Activated B cell treated with CpG ODN at 0.5 μM for 24 hours (primary cell): Measurements from ENCODE around the gene RSPRY1. TPM values are rescaled to one million over a fixed set of nuclear protein-coding genes. Genes with fewer than 3 reads are reported as not detected.
"Not testable (repeated sequence)": the region's sequence is repeated elsewhere in the genome, so short reads cannot be mapped to it uniquely, and the experiment has no call there.

ENCODE experiments used
- ATAC-seq: fragments of 200-7000 bp; cut with Tn5 transposase; one replicate; pipeline ENCODE4 v1.10.0; 2021; ENCODE audit warnings: low read depth, mild to moderate bottlenecking, moderate library complexity
- CTCF ChIA-PET: fragments of 350-600 bp; sonication (Branson Sonifier 250); formaldehyde crosslinking; loops from one replicate; lab custom pipeline; 2021; ENCODE audit warnings: antibody characterized with exemption; lab: Charles Lee
- POLR2A ChIA-PET: fragments of 350-600 bp; sonication (Branson Sonifier 250); formaldehyde crosslinking; loops from one replicate; lab custom pipeline; 2021; ENCODE audit warnings: antibody characterized with exemption; lab: Charles Lee
- DNase-seq: peaks from one replicate; pipeline ENCODE4 v3.0.0; 2022
- H3K27ac Mint-ChIP-seq: one replicate; pipeline ENCODE4 v1.8.0; 2020; ENCODE audit warnings: mixed read lengths
- H3K27me3 Mint-ChIP-seq: one replicate; pipeline ENCODE4 v1.8.0; 2021; ENCODE audit warnings: mixed read lengths
- H3K36me3 Mint-ChIP-seq: one replicate; pipeline ENCODE4 v1.8.0; 2021; ENCODE audit warnings: low read depth, mixed read lengths
- H3K4me1 Mint-ChIP-seq: one replicate; pipeline ENCODE4 v1.8.0; 2021; ENCODE audit warnings: mixed read lengths
- H3K4me3 Mint-ChIP-seq: one replicate; pipeline ENCODE4 v1.8.0; 2020; ENCODE audit warnings: mild to moderate bottlenecking, mixed read lengths
- H3K9me3 Mint-ChIP-seq: one replicate; pipeline ENCODE4 v1.8.0; 2020; ENCODE audit warnings: mixed read lengths
- intact Hi-C: fragments of 100-400 bp; cut with micrococcal nuclease; formaldehyde crosslinking; loops from one replicate; pipeline ENCODE4 v1.15.1; 2024
- total RNA-seq: library from RNA; stranded (reverse); gene quantifications from 2 replicates; pipeline ENCODE4 v1.2.3, GENCODE V29; 2022
- TF ChIP-seq, protein P1 (sequence below): fragments of 200-600 bp; IDR thresholded peaks from one replicate; pipeline ENCODE4 v1.8.0; 2022; ENCODE audit warnings: antibody characterized with exemption, mild to moderate bottlenecking

RSPRY1 gene
- total RNA-seq, 1 donor from 2014 or later = 39.9 TPM

DNA sequence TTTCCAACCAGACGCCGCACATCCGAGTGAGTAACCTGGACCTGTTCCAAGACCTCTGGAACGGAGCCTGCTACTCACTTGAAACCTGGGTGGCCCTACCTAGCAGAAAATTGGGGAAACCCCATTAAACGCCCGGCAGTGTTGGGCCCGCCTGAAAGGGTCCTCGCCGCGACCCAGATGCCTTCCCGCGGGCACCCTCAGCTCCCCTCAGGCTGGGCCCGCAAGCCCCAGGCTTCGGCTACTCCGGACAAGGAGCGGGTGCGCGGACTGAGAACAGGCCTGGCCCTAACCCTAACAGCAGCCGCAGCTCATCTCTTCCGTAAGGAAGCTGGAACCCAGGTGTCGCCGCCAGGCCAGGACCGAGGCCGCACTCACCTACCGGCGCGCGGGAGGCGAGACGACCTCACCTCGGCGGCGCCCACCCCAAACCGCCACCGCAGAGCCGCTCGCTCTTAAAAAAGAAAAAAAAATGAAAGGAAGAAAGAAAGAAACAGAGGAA, 634 bp upstream of the RSPRY1 start:
- no peaks in the 10 kb centered on the region for H3K27me3 Mint-ChIP-seq
- ChIA-PET CTCF (interaction anchor here (0.6 to 0.7 kb wide), 2 partner anchors 141 to 325 kb away, joined by 3 to 4 read pairs; no protein-coding TSS in a partner anchor), POLR2A (interaction anchor here (0.6 to 3.1 kb wide), 35 partner anchors 9 to 738 kb away, joined by 3 to 21 read pairs (median 4); partner anchors contain the start of genes ARL2BP, CIAPIN1, COQ9 and CPNE2)
- ATAC-seq (peak; percentile 29), DNase-seq (no peak)
- peak overlapping the region; percentile 95 for H3K27ac Mint-ChIP-seq
- H3K4me1 Mint-ChIP-seq = peaks cover 55% of the 10 kb centered on the region
- TF ChIP-seq, protein P1, sequence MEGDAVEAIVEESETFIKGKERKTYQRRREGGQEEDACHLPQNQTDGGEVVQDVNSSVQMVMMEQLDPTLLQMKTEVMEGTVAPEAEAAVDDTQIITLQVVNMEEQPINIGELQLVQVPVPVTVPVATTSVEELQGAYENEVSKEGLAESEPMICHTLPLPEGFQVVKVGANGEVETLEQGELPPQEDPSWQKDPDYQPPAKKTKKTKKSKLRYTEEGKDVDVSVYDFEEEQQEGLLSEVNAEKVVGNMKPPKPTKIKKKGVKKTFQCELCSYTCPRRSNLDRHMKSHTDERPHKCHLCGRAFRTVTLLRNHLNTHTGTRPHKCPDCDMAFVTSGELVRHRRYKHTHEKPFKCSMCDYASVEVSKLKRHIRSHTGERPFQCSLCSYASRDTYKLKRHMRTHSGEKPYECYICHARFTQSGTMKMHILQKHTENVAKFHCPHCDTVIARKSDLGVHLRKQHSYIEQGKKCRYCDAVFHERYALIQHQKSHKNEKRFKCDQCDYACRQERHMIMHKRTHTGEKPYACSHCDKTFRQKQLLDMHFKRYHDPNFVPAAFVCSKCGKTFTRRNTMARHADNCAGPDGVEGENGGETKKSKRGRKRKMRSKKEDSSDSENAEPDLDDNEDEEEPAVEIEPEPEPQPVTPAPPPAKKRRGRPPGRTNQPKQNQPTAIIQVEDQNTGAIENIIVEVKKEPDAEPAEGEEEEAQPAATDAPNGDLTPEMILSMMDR = no peak
- peaks cover 16% of the 10 kb centered on the region for H3K36me3 Mint-ChIP-seq
- H3K4me3 Mint-ChIP-seq = peak overlapping the region; percentile 92
- H3K9me3 Mint-ChIP-seq = no peaks in the 10 kb centered on the region
- intact Hi-C loops = loop anchor here (5.0 kb wide), 1 partner anchor 352 kb away; the partner anchor contains the start of gene CCDC102A

- ChIA-PET CTCF (no interaction called here), POLR2A (interaction anchor here (1.0 to 3.1 kb wide), 3 partner anchors 12 to 58 kb away, joined by 3 to 21 read pairs (median 10); partner anchors contain the start of gene ARL2BP)
- peaks cover 18% of the 10 kb centered on the region for H3K36me3 Mint-ChIP-seq
- no peaks in the 10 kb centered on the region for H3K27me3 Mint-ChIP-seq
- peak overlapping the region; percentile 92 for H3K4me3 Mint-ChIP-seq
- DNase-seq (peak; percentile 20), ATAC-seq (no peak)
- peak overlapping the region; percentile 95 for H3K27ac Mint-ChIP-seq
- no peaks in the 10 kb centered on the region for H3K9me3 Mint-ChIP-seq
- peaks cover 57% of the 10 kb centered on the region for H3K4me1 Mint-ChIP-seq
- TF ChIP-seq, protein P1 = no peak
- intact Hi-C loops = loop anchor here (1.0 to 5.0 kb wide), 8 partner anchors 58 to 736 kb away; partner anchors contain the start of genes ARL2BP, CCDC102A, CIAPIN1 and COQ9
Observed at GRCh38 chr16:57186872-57187854, 1.0 kb downstream of the RSPRY1 start.

DNA sequence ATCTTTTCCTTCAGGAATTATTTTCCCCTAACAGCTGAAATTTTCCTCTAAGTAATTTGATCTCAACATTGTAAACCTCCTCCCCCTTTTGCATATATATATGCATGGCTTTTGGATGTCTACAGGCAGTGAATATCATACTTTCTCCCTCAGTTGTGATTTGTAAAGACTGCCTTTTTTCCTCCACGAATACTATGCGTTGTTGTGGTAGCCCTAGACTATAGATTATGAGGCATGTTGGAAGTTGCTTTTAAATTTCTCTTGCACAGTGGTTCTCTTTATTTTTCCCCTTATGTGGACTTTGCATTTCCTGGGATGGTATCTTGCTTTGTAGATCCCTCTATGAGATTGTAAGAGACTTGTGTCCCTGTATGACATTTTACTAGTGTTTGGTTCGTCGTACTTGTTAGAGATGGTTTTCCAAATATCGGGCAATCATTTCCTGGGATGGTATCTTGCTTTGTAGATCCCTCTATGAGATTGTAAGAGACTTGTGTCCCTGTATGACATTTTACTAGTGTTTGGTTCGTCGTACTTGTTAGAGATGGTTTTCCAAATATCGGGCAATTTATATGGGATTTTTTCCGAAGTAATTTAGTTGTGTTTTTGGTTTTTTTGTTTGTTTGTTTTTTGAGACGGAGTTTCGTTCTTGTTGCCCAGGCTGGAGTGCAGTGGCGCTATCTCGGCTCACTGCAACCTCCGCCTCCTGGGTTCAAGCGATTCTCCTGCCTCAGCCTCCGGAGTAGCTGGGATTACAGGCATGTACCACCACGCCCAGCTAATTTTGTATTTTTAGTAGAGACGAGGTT, 2.0 kb downstream of the RSPRY1 start:
- POLR2A ChIA-PET = interaction anchor here (1.0 to 3.1 kb wide), 2 partner anchors 47 to 58 kb away, joined by 3 to 21 read pairs; partner anchors contain the start of gene ARL2BP
- CTCF ChIA-PET, H3K9me3 Mint-ChIP-seq, DNase-seq, H3K27me3 Mint-ChIP-seq, ATAC-seq: not testable (repeated sequence)
- intact Hi-C loops = loop anchor here (2.0 to 5.0 kb wide), 3 partner anchors 231 to 457 kb away; partner anchors contain the start of genes CCDC102A and NUP93
- Mint-ChIP-seq H3K27ac (peak overlapping the region; percentile 95), H3K4me1 (peaks cover 54% of the 10 kb centered on the region), H3K36me3 (peaks cover 18% of the 10 kb centered on the region), H3K4me3 (peak overlapping the region; percentile 68)

DNA sequence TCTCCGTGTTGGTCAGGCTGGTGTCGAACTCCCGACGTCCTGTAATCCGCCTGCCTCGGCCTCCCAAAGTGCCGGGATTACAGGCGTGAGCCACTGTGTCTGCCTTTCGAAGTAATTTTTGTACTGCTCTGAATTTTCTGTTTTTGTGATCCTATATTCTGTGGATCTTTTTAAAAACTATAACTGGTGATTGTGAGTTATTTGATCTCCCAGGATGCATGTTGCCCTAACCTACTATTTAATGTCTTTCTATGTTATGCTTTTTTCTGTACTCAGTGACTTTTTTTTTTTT, 2.5 kb downstream of the RSPRY1 start:
- DNase-seq = no peak
- ChIA-PET POLR2A (interaction anchor here (0.7 kb wide), 1 partner anchor 276 kb away, joined by 7 read pairs; no protein-coding TSS in a partner anchor), CTCF (no interaction called here)
- Mint-ChIP-seq H3K9me3 (no peaks in the 10 kb centered on the region), H3K36me3 (peaks cover 18% of the 10 kb centered on the region), H3K4me3 (no peak overlapping the region), H3K27ac (no peak overlapping the region), H3K27me3 (no peaks in the 10 kb centered on the region), H3K4me1 (peaks cover 53% of the 10 kb centered on the region)
- ATAC-seq = no peak
- TF ChIP-seq, protein P1 = no peak
- intact Hi-C loops = loop anchor here (5.0 kb wide), 1 partner anchor 349 kb away; the partner anchor contains the start of gene CCDC102A

- H3K27ac Mint-ChIP-seq, CTCF ChIA-PET, H3K4me3 Mint-ChIP-seq, DNase-seq, H3K9me3 Mint-ChIP-seq, H3K27me3 Mint-ChIP-seq, ATAC-seq: not testable (repeated sequence)
- POLR2A ChIA-PET = interaction anchor here (0.7 kb wide), 1 partner anchor 277 kb away, joined by 7 read pairs; no protein-coding TSS in a partner anchor
- intact Hi-C loops = loop anchor here (5.0 kb wide), 1 partner anchor 348 kb away; the partner anchor contains the start of gene CCDC102A
- Mint-ChIP-seq H3K36me3 (peaks cover 18% of the 10 kb centered on the region), H3K4me1 (peaks cover 45% of the 10 kb centered on the region)
Observed at GRCh38 chr16:57189527-57189926, 3.4 kb downstream of the RSPRY1 start.
